GM21423 (cell line): ENCODE data around the gene TAL2.
"Not testable (repeated sequence)": the region's sequence is repeated elsewhere in the genome, so short reads cannot be mapped to it uniquely, and the experiment has no call there.

Source experiments
- ATAC-seq: cut with Tn5 transposase; IDR thresholded peaks from one replicate; pipeline ENCODE4 v1.9.1; 2021; ENCODE audit warnings: mild to moderate bottlenecking, moderate library complexity; ENCODE audit not compliant: unreplicated experiment

Gene TAL2

DNA sequence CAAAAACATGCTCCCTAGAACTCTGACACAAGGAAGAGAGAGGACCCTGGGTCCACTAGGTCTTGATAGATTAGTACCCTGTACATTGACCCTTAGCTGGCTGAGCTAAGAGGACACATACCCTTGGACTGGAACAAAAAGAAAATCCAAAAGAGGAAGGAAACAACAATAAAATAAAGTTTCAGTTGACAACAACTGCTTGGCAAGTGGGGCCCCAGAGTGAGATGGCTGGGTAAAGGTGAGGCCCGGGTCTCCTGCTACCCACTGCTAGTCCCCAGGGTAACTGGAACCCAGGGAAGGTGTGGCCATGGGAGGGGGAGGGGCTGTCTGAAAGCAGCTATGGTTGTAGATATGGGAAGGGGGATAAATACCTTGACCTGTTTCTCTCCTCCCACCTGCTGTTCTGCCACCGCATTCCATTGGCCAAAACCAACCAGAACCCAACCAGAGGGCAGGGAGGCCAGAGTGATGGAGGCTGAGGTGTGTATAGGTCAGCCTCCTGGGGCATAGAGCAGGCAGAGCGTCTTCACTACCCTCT, 11.7 kb downstream of the TAL2 start:
- no peak for ATAC-seq

DNA sequence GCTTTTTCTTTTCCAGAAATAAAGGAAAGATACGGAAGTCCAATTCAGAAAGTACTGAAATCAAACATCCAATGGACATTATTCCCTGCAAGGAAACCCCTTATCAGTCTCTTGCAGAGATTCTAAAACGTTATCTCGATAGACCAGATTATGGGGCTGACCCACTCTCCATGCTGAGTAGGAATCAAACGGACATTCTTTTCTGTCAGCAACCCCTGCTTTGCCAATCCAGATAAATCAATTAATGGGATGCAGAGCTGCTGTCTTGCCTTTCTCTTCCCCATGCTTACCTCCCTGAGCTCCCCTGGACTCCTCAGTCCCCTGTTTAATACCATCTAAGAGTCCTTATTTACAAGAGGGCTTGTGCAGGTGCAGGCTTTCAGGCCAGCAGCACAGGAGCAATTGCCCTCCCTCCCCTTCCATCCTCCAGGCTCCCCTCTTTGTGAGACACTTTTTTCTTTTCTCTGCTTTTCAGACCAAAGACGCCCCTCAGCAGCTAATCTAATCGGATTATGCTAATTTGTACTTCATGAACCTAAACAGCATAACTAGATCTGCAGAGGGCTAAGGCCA, 14.2 kb downstream of the TAL2 start:
- no peak for ATAC-seq

DNA sequence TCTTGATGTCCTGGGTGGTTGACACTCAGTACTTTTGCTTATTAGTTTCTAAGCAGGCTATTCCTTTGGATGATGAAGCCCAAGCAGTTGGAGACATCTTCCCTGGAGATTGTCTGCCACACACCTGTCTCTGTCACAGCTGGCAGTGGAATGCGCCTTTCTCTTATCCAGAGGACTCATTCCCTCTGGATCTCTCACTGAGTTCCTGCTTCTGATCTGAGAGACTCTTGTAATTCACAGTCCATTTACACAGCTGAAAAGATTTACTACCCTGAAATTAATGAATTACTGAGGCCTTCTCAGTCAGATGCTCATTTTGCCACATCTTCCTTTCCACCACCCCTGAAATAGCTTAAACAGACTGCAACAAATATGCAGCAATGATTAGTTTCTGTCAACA, 15.9 kb downstream of the TAL2 start:
- ATAC-seq: no peak

DNA sequence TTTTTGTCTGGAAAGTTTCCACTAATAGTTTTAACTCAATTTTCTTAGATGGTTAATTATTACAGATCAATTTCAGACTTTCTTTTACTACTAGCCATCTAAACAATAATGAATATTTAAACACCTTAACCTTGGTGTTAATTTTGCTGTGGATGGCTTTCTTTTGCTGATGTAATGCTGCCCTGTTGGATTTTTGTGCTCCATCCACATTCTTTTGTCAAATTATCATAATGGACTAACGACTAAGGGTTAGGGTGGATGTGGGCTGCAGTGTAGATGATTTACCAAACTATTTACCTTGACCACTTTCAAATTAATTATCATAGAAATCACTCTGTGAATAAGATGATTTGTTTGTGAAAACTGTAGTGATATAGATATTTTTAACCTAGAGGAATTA, 16.5 kb downstream of the TAL2 start:
- no peak for ATAC-seq

DNA sequence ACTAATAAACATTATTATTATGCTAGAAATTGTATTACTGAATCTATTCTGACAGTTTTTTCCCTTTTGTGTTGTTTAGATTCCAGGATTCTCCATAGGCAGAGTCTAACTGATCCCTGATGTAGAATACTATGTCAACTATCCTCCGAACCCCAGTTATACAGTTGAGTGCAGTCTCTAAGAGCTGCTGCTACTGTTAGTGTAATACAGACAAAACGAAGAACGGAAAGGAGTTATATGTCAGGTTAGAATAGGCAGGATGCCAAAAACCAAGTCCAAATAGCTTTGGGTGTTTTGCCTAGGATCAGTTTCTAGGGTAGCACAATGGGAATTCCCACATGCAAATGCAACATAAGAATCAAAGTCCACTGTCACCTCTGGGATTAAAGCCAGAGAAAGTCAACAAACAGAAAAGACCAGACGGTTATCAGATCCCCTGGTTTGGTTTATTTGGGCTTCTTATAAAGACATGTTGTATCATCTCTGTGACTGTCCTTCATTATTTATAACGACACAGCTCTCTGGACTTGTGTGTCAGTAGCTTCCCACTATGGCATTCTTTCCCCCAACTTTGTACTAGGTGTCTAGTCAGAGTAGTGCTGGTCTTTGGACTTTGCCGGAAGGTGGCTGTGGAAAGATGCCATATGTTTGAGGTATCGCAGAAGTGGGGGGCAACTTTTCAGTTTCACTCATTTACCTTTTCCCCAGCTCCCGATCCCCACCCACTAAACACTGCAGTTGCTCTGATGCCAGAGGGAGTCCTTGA, 17.2 kb downstream of the TAL2 start:
- no peak for ATAC-seq

DNA sequence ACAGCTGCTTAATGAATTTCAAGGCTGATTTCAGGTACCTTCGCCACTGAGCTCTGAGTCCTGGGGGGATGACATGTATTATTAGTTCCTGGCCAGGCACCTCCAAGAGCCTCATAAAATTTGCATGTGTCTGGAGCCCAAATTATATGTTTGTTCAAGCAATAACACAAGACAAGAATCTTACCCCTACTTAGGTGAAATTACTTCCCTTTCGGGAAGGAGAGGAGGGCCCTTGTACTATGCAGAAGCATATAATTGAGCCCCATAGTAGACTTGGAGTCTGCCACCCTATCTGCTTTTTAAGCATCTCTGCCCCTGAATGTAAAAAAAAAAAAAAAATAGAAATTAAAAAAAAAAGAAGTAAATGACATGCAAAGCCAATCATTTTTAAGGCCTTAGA, 19.1 kb downstream of the TAL2 start:
- ATAC-seq: no peak

DNA sequence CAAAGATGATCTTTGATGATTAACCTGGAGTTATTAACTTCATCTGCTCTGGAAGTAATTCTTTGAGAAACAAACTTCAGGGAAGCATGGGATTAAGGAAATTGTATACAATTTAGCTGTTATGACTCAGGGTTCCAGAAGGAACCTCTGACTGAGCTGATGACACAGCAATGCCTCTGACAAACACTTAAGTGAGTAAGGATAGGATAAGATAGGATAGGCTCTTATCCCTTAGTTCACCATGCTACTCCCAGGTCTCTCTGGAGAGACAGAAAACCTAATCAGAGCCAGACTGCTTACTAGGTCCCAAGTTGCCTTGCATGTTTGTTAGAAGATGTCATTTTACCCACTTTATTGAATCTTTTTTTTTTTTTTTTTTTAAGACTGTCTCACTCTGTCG, 19.5 kb downstream of the TAL2 start:
- ATAC-seq: no peak

DNA sequence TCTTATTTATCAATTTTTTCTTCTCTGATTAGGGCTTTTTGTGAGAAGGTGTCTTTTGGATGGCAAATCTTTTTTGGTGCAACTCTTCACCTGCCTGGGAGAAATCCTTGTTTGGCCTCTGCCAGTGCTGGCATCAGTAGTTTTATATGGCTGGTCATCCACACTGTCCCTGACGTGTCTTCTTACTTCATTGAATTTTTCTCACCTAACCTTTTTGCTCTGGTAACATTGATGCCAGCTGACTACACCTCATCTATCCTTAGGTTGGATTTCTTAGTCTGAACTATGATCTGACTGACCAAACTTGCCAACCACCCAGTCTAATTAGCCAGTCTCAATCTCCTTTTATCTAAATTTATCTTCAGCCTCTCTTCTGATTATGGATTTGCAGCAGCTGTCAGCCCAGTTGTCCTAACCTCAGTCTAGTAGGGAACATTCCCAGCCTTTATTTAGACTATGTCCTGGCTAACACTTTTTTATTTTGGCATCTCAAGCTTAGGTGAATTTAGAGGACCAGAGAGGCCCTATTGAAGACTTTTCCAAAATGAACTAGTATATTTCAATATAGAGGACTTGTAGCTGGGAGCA, 21.5 kb downstream of the TAL2 start:
- ATAC-seq: no peak

DNA sequence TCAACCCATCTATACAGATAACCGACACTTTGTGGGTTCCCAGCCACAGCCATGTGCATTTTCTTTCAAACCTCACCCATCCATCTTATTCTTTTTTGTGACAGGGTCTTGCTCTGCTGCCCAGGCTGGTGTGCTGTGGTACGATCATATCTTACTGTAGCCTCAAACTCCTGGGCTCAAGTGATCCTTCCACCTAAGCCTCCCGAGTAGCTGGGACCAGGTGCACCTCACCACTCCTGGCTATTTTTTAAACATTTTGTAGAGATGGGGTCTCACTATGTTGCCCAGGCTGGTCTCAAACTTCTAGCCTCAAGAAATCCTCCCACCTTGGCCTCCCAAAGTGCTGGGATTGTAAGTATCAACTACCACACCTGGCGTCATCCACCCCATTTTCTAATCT, 24.7 kb downstream of the TAL2 start:
- no peak for ATAC-seq

DNA sequence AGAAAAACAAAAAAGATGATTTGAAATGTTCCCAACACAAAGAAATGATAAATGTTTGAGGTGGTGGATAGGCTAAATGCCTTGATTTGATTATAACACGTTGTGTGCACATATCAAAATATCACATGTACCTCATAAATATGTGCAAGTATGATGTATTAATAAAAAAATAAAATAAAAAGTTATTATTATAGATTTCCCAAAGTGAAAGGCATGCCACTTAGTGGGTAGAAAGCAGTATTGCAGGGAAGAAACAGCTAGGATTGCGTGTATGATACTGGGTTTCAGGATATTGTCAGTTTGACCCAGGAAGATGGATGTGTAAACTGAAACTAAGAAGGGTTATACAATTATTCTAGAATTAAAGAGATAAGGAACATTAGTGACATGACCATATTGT, 28.5 kb downstream of the TAL2 start:
- ATAC-seq: no peak

DNA sequence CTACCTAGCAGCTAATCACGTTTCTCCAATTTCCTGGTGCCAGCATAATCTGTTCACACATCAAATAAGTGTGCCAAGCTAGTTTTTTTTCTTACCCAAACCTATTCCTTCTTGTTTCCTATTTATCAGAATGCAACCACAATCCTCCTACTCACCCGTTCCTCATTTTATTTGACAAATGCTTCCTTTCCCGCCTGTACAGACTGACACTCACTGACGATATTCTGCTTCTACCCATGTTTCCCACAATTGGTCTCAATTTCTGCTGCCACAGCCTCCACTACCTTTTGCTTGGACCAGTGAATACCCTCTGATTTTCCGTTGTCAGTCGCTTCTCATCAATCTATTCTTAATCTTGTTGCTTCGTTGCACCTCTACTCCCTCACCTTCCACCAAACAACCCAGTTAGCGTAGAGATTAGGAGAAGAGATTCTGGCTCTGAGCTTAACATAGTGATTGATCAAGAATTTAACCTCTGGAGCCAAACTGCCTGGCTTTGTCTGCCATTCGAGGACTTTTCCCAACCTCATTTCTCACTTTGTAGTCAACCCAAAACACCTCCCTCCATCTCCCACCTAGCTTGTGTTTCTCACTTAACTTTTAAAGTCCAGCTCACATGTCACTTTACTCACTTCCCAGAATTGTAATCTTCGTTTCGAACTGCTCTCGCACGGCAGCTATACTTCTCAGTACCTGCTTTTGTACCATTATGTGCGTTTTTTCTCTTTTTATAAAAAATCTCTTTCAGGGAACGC, 31.4 kb downstream of the TAL2 start:
- ATAC-seq: peak; percentile 28

DNA sequence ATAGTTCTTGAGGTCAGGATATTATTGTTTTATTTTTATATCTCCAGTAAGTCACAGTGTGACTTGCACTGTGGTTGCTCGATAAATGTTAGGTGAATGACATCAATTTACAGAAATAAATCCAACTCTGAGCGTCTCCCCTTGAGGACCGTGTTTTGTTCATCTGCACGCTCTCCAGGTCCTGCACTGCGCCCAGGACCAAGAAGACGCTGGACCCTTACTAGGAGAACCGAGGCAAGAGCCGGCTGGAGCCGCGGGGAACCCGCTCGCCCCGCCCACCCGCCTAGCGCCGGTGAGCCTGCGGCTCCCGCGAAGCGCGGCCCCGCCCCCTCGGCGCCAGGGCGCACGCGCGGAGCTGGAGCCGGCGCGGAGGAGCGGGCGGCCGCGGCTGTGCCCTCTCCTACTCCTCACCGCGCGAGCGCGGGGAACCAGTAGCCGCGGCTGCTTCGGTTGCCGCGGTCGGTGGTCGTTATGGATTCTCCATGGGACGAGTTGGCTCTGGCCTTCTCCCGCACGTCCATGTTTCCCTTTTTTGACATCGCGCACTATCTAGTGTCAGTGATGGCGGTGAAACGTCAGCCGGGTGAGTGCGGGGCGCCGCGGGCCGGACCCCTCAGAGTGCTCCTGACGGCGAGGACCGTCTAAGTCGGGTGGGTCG, 32.1 kb downstream of the TAL2 start, which contains the start of gene TMEM38B:
Gene TMEM38B, plus strand, starts transcription at position 352 of the 658 bp plus-strand sequence. Its CDS starts 120 bp downstream, at position 472.
- peak; percentile 77 for ATAC-seq

DNA sequence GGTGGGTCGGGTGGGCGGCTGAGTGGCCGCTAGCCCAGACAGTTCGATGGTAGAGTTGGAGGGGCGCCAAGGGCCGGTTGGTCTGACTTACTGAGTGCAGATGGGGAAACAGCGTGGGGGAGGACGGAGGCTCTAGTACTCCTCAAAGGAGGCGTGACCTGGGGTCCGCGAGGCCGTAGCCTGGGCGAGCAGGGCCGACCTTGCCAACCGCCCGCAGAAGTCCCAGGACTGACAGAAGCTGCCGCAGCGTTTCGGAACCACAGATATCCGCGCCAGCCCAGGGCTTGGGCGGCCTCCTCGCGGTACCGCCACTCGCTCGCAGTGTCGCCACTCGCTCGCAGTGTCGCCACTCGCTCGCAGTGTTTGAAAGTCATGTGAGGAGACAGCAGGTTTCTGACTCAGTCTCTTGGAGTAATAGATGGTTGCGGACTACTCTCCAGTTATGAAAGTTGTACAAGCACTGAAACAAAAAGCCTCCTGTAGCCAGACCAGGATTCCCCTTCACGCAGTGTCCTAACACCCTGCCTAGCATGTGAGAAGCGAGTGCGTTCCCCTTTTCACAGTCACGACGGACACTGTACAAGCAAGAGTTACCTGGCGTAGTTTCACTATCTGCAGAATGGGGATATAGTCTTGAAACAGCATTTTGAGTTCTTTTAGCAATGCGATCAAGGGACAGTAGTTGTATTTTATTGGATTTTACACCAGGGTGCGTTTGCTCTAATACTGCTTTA, 32.8 kb downstream of the TAL2 start:
- ATAC-seq: peak; percentile 54

DNA sequence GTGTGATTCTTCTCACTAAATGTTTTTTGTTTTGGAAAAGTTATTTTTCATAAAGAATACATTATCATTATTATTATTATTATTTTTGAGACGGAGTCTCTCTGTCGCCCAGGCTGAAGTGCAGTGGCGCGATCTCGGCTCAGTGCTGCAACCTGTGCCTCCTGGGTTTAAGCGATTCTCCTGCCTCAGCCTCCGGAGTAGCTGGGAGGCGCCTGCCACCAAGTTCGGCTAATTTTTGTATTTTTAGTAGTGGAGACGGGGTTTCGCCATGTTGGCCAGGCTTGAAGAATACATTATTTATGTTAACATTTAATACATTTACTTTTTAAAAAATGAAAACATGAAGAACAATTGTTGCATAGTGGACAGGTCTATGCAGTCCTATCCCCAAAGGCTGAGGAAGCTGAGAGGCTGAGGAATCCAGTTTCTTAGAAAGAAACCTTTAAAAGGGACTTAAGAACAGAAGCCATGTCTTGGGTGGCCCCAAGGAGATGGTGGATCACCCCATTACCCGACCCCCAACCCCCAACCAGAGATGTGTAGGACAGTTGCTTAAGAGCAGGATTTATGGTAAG, 34.0 kb downstream of the TAL2 start:
- ATAC-seq: no peak

DNA sequence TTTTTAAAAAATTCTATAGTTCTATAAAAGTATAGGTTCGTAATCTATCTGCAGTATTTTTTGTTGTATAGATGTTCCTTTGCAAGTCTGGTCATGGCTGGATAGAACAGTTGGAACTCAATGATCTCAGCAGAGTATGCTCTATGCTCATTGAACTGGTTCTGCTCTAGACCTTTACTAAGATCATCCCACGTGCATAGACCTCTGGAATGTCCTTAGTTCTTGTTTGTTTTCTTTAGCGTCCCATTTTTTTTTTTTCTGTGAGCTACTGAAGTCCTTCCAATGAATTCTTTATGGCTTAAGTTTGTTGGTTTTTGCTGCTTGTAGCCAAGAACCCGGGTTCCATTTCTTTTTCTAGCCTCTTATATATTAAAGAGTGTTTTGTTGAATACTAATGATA, 35.6 kb downstream of the TAL2 start:
- no peak for ATAC-seq

DNA sequence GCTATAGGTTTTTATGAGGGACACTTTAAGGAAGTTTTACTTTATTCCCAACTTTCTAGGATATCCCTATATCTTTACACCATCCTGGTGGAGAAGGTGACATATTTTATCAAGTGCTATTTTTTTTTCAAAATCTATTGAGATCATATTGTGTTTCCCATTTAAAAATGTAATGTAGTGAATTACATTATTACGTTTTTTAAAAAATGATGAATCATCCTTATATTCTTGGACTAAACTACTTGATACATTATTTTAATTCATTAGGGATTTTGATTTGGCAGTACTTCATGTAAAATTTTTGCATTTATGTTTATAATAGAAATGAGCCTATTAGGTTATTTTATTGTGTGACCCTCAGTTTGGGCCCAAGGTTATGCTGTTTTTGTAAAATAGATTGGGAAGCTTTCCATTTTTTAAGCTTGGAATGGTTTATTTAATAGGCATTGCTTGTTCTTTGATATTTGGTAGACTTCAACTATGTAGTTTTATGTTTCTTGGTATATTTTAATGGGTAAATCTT, 36.2 kb downstream of the TAL2 start:
- ATAC-seq: no peak

DNA sequence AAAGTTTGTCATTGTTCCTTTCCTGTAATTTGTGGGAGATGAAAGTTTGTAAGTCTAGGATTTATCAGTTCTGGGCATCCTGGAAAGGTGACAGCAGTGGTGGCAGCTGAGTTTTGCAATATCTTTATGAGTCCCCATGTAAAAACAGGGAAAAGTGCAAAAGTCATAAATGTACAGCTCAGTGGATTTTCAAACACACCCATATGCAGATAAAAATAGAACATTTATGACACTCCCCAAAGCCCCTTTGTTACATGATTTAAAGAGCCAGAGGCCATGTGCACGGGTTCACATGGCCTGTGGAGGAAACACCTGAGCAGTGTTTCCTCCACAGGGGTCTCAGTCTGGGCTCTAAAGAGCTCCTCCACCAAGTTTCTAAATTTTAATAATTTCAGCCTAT, 38.4 kb downstream of the TAL2 start:
- no peak for ATAC-seq

DNA sequence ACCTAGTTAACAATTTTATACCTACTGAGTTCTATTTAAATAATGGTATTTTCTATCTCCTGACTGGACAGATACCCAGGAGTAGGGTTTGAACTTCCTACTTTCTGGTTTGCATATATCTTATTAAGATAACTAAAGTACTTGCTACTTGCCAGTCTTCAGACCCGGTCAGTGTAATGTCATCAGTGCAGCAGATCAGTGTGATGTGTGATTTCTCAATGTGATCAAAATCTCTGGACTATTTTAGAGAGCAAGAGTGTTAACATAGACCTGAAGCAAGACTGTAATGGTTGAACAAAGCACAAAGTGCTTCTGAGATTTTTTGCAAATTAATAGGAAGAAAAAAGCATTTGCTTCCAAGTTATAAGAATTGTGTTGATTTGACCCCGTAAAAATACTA, 38.9 kb downstream of the TAL2 start:
- no peak for ATAC-seq

DNA sequence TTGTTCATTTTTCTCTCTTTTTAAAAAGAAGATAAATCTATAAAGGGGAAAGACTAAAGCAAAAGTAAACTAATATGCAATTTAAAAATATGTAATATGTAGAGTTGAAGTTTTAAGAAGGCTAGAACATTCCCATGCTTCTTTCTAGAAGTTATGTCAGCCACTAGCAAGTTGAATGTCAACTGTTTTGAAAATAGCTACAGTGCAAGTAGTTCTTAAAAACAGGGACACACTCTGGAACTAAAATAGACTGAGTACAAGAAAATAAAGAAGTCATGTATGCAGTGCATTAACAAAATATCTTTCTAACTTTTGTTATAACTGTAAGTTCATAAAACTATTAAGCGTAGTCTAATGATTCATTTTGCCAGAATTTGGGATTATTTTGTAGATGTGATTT, 40.0 kb downstream of the TAL2 start:
- no peak for ATAC-seq

DNA sequence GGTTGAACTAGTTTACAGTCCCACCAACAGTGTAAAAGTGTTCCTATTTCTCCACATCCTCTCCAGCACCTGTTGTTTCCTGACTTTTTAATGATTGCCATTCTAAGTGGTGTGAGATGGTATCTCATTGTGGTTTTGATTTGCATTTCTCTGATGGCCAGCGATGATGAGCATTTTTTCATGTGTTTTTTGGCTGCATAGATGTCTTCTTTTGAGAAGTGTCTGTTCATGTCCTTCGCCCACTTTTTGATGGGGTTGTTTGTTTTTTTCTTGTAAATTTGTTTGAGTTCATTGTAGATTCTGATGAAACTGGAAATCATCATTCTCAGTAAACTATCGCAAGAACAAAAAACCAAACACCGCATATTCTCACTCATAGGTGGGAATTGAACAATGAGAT, 41.4 kb downstream of the TAL2 start:
- not testable (repeated sequence) for ATAC-seq
